ENCODE data around the gene DNAJC5.

Gene DNAJC5

GRCh38 chr20:63961664-63962425 is 66.9 kb downstream of the DNAJC5 start:
- DNase-seq (ENCODE audit: low read depth), result no peak
- H3K4me3 ChIP-seq (ENCODE audit: control insufficient read depth, low read depth, low read length), result no peak overlapping the region
- TF ChIP-seq, protein P1, sequence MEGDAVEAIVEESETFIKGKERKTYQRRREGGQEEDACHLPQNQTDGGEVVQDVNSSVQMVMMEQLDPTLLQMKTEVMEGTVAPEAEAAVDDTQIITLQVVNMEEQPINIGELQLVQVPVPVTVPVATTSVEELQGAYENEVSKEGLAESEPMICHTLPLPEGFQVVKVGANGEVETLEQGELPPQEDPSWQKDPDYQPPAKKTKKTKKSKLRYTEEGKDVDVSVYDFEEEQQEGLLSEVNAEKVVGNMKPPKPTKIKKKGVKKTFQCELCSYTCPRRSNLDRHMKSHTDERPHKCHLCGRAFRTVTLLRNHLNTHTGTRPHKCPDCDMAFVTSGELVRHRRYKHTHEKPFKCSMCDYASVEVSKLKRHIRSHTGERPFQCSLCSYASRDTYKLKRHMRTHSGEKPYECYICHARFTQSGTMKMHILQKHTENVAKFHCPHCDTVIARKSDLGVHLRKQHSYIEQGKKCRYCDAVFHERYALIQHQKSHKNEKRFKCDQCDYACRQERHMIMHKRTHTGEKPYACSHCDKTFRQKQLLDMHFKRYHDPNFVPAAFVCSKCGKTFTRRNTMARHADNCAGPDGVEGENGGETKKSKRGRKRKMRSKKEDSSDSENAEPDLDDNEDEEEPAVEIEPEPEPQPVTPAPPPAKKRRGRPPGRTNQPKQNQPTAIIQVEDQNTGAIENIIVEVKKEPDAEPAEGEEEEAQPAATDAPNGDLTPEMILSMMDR (IDR thresholded peaks at IDR 0.05; ENCODE audit: control insufficient read depth, insufficient read depth, low read depth, low read length, missing control alignments), result no peak

GRCh38 chr20:63962426-63963347 is 67.8 kb downstream of the DNAJC5 start:
- DNase-seq (ENCODE audit: low read depth), result no peak
- TF ChIP-seq, protein P1 (IDR thresholded peaks at IDR 0.05; ENCODE audit: control insufficient read depth, insufficient read depth, low read depth, low read length, missing control alignments), result no peak
- H3K4me3 ChIP-seq (ENCODE audit: control insufficient read depth, low read depth, low read length), result no peak overlapping the region

GRCh38 chr20:63963348-63963741 is 68.4 kb downstream of the DNAJC5 start:
- no peak for DNase-seq (ENCODE audit: low read depth)
- no peak overlapping the region for H3K4me3 ChIP-seq (ENCODE audit: control insufficient read depth, low read depth, low read length)
- TF ChIP-seq, protein P1 (IDR thresholded peaks at IDR 0.05; ENCODE audit: control insufficient read depth, insufficient read depth, low read depth, low read length, missing control alignments), result no peak

GRCh38 chr20:63963784-63964301 is 68.9 kb downstream of the DNAJC5 start:
- DNase-seq (ENCODE audit: low read depth), result no peak
- no peak overlapping the region for H3K4me3 ChIP-seq (ENCODE audit: control insufficient read depth, low read depth, low read length)
- TF ChIP-seq, protein P1 (IDR thresholded peaks at IDR 0.05; ENCODE audit: control insufficient read depth, insufficient read depth, low read depth, low read length, missing control alignments), result no peak

DNA sequence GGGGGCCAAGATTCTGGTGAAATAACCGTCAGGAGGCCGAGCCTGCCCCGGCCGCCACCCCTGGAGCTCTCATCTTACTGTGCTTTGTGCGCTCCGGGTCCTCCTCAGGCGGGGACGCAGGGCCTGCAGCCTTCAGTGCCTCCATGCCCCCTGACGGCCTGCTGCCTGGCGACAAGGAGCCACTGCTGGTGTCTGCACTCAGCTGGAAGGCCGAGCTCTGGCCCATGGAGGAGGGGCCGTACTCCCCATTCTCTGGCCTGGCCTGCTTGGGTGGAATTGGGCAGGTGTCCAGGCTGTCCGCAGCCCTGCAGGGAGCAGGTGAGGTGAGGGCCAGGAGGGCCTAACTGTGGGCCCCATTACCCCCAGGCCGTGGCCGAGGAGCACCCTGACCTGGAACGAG is 69.5 kb downstream of the DNAJC5 start:
- TF ChIP-seq, protein P1 (IDR thresholded peaks at IDR 0.05; ENCODE audit: control insufficient read depth, insufficient read depth, low read depth, low read length, missing control alignments), result no peak
- no peak for DNase-seq (ENCODE audit: low read depth)

GRCh38 chr20:63966172-63966943 is 71.4 kb downstream of the DNAJC5 start:
- DNase-seq (ENCODE audit: low read depth), result no peak
- no peak overlapping the region for H3K4me3 ChIP-seq (ENCODE audit: control insufficient read depth, low read depth, low read length)
- TF ChIP-seq, protein P1 (IDR thresholded peaks at IDR 0.05; ENCODE audit: control insufficient read depth, insufficient read depth, low read depth, low read length, missing control alignments), result no peak

More for the DNA sequence above, 69.5 kb downstream of the DNAJC5 start:
- no peak overlapping the region for H3K4me3 ChIP-seq (ENCODE audit: control insufficient read depth, low read depth, low read length)
